Psoas muscle (tissue), 8 donors: Measurements from ENCODE around the gene SYT11. TPM values are rescaled to one million over a fixed set of nuclear protein-coding genes. Genes with fewer than 3 reads are reported as not detected.

ENCODE experiments used
- ATAC-seq, 4 donors: fragments of 200-7000 bp; cut with Tn5 transposase; one replicate each; pipeline ENCODE4 v1.9.1; 2020; ENCODE audit warnings: moderate library complexity in 3 of 4, mild to moderate bottlenecking in 2 of 4
- DNase-seq, 2 donors: peaks; one replicate each; pipeline ENCODE4 v3.0.0-alpha.2; 2020
- H3K27ac ChIP-seq: fragments of 200-600 bp; one replicate; pipeline ENCODE4 v1.8.0; 2022
- H3K27me3 ChIP-seq, 3 donors: fragments of 200-600 bp in 1 of 3; one replicate each; pipeline versions ENCODE4 v1.6.1 to v1.8.0; 2013 to 2022; ENCODE audit warnings: low read length in 2 of 3, mild to moderate bottlenecking in 2 of 3, moderate library complexity in 1 of 3; ENCODE audit not compliant: insufficient read depth in 3 of 3
- H3K36me3 ChIP-seq, 2 donors: fragments of 200-600 bp in 1 of 2; one replicate each; pipeline versions ENCODE4 v1.6.1 to v1.8.0; 2013 to 2022; ENCODE audit warnings: low read depth in 1 of 2, mild to moderate bottlenecking in 1 of 2, moderate library complexity in 1 of 2; ENCODE audit not compliant: insufficient read depth in 1 of 2
- H3K4me1 ChIP-seq: fragments of 200-600 bp; one replicate; pipeline ENCODE4 v1.8.0; 2022
- H3K4me3 ChIP-seq: fragments of 200-600 bp; one replicate; pipeline ENCODE4 v1.8.0; 2022; ENCODE audit warnings: mild to moderate bottlenecking
- H3K9me3 ChIP-seq: fragments of 200-600 bp; one replicate; pipeline ENCODE4 v1.8.0; 2022
- CTCF ChIP-seq: fragments of 200-600 bp; IDR thresholded peaks from one replicate; pipeline ENCODE4 v1.8.0; 2022; ENCODE audit warnings: antibody characterized with exemption
- WGBS, 3 donors: extraction: QIAGEN DNeasy Blood & Tissue Kit; methylation state at CpG; one replicate each; pipeline versions ENCODE4 v1.1.6 to v1.1.7; 2013; 5-methylcytosine and 5-hydroxymethylcytosine counted together
- intact Hi-C, 2 donors: fragments of 100-400 bp; cut with DNase I; formaldehyde crosslinking; loops; one replicate each; pipeline versions ENCODE4 v1.11.0 to v1.14.2; 2022
- polyA plus RNA-seq, 3 donors: library from polyadenylated mRNA; stranded (reverse); fragments of 200-250 nt; gene quantifications; one replicate each; pipeline ENCODE4 v1.2.3, GENCODE V29; 2013
- total RNA-seq, 4 donors: library from RNA; stranded (reverse); fragmentation: NEBNext Ultra II Directional in 2 of 4; extraction: Animal tissue kit (Norgen Biotek cat#: 25700) in 2 of 4; gene quantifications; one replicate each; pipeline versions ENCODE4 v1.2.1 to v1.2.4, GENCODE V29; 2021 to 2023
- donor health status: healthy with polysubstance abuse.
- donor health status: DM: no; HTN: no; CAD: no; lungs with moderate emphysema.
- donor health status: Bipolar disorder and iron deficiency.
- donor health status: healthy.
- donor health status: DM: yes; HTN: yes; CAD: no.
- donor health status: DM: no; HTN: no; CAD: no.
- donor health status: DM: no; HTN: no; CAD: no.
- donor health status: DM: yes; HTN: yes; CAD: no.

The SYT11 gene
- total and polyA plus RNA-seq, 7 donors: 1.5 to 5.0 (median 3.0) TPM

- Histone ChIP-seq H3K9me3 (no peaks in the 10 kb centered on the region), H3K27ac (peak overlapping the region; percentile 81), H3K4me3 (peak overlapping the region; percentile 74), H3K36me3 (peaks cover 9 to 86% of the 10 kb centered on the region in 2 donors), H3K4me1 (peaks cover 12% of the 10 kb centered on the region), H3K27me3 (no peaks in the 10 kb centered on the region)
- no peak for TF ChIP-seq CTCF
- ATAC-seq: peak in 3 of 4 donors; percentile 20 to 33 (median 26)
- WGBS, 3 donors: 71 to 89% (median 78%) methylated on average over 4 of the region's 4 CpGs
- intact Hi-C loops: loop anchor here in 1 of 2 donors (5.0 kb wide), 1 partner anchor 53 kb away; the partner anchor contains the start of genes GON4L and SYT11
- no peak for DNase-seq
Observed at GRCh38 chr1:155909894-155910293, 50.5 kb downstream of the SYT11 start.

GRCh38 chr1:155910621-155911121, 51.3 kb downstream of the SYT11 start:
- TF ChIP-seq CTCF: no peak
- WGBS, 3 donors: 2 to 4% (median 3%) methylated on average over 10 to 11 of the region's 11 CpGs
- Histone ChIP-seq H3K27ac (peak overlapping the region; percentile 81), H3K27me3 (no peaks in the 10 kb centered on the region), H3K4me1 (peaks cover 12% of the 10 kb centered on the region), H3K9me3 (no peaks in the 10 kb centered on the region), H3K36me3 (peaks cover 7 to 86% of the 10 kb centered on the region in 2 donors), H3K4me3 (peak overlapping the region; percentile 74)
- intact Hi-C loops: loop anchor here in 1 of 2 donors (5.0 kb wide), 1 partner anchor 53 kb away; the partner anchor contains the start of genes GON4L and SYT11
- ATAC-seq: peak; percentile 58 to 74 (median 62)
- no peak for DNase-seq

- Histone ChIP-seq H3K4me1 (peaks cover 12% of the 10 kb centered on the region), H3K9me3 (no peaks in the 10 kb centered on the region), H3K27me3 (no peaks in the 10 kb centered on the region), H3K27ac (peak within 1 kb of the TSS; percentile 81), H3K36me3 (peaks cover 8 to 86% of the 10 kb centered on the region in 2 donors), H3K4me3 (peak within 1 kb of the TSS; percentile 74)
- peak; percentile 97 to 98 (median 98) for ATAC-seq
- 6 to 7% (median 7%) methylated on average over 34 of the region's 34 CpGs for WGBS, 3 donors
- intact Hi-C loops: loop anchor here in 1 of 2 donors (5.0 kb wide), 1 partner anchor 54 kb away; the partner anchor contains the start of genes GON4L and SYT11
- peak; percentile 87 to 94 for DNase-seq
- no peak for TF ChIP-seq CTCF
Observed at GRCh38 chr1:155911156-155912055, 52.0 kb downstream of the SYT11 start, which contains the start of gene RIT1. RIT1 (minus strand) TSS chr1:155911349; CDS start chr1:155910761, 588 bp downstream.

- peak overlapping the region; percentile 81 for H3K27ac ChIP-seq
- peaks cover 12% of the 10 kb centered on the region for H3K4me1 ChIP-seq
- no peak for TF ChIP-seq CTCF
- 69 to 85% (median 77%) methylated on average over 11 of the region's 11 CpGs for WGBS, 3 donors
- H3K9me3 ChIP-seq: no peaks in the 10 kb centered on the region
- intact Hi-C loops: loop anchor here in 1 of 2 donors (5.0 kb wide), 1 partner anchor 55 kb away; the partner anchor contains the start of genes GON4L and SYT11
- no peaks in the 10 kb centered on the region for H3K27me3 ChIP-seq
- peaks cover 15 to 86% of the 10 kb centered on the region in 2 donors for H3K36me3 ChIP-seq
- ATAC-seq (peak in 3 of 4 donors; percentile 18 to 29 (median 25)), DNase-seq (no peak)
- peak overlapping the region; percentile 74 for H3K4me3 ChIP-seq
Observed at GRCh38 chr1:155912056-155912536, 52.7 kb downstream of the SYT11 start.
